Activated CD8-positive, alpha-beta T cell treated with anti-CD3 and anti-CD28 coated beads for 36 hours (primary cell): ENCODE data around the gene DDX23. TPM values are rescaled to one million over a fixed set of nuclear protein-coding genes. Genes with fewer than 3 reads are reported as not detected.

Experiments used
- ATAC-seq: fragments of 200-7000 bp; cut with Tn5 transposase; one replicate; pipeline ENCODE4 v1.10.0; 2021; ENCODE audit warnings: mild to moderate bottlenecking, moderate library complexity
- CTCF ChIA-PET: fragments of 350-600 bp; sonication (Branson Sonifier 250); formaldehyde crosslinking; loops from one replicate; lab custom pipeline; 2021; ENCODE audit warnings: antibody characterized with exemption; lab: Charles Lee
- POLR2A ChIA-PET: fragments of 350-600 bp; sonication (Branson Sonifier 250); formaldehyde crosslinking; loops from one replicate; lab custom pipeline; 2021; ENCODE audit warnings: antibody characterized with exemption; lab: Charles Lee
- DNase-seq: peaks from one replicate; pipeline ENCODE4 v3.0.0-alpha.2; 2020
- H3K27ac Mint-ChIP-seq: one replicate; pipeline ENCODE4 v1.8.0; 2021; ENCODE audit warnings: mild to moderate bottlenecking, mixed read lengths
- H3K27me3 Mint-ChIP-seq: one replicate; pipeline ENCODE4 v1.8.0; 2021; ENCODE audit warnings: mixed read lengths
- H3K36me3 Mint-ChIP-seq: one replicate; pipeline ENCODE4 v1.8.0; 2021; ENCODE audit warnings: low read depth, mixed read lengths
- H3K4me1 Mint-ChIP-seq: one replicate; pipeline ENCODE4 v1.8.0; 2021; ENCODE audit warnings: low read depth, mixed read lengths
- H3K4me3 Mint-ChIP-seq: one replicate; pipeline ENCODE4 v1.8.0; 2021; ENCODE audit warnings: mild to moderate bottlenecking, moderate library complexity, mixed read lengths
- H3K9me3 Mint-ChIP-seq: one replicate; pipeline ENCODE4 v1.8.0; 2021; ENCODE audit warnings: mixed read lengths
- CTCF ChIP-seq: fragments of 200-600 bp; IDR thresholded peaks from one replicate; pipeline ENCODE4 v1.8.0; 2022; ENCODE audit warnings: antibody characterized with exemption, mild to moderate bottlenecking
- intact Hi-C: fragments of 100-400 bp; cut with micrococcal nuclease; formaldehyde crosslinking; loops from one replicate; pipeline ENCODE4 v1.10.0; 2022
- total RNA-seq, 2 experiments: library from RNA; stranded (reverse); gene quantifications; one replicate each; pipeline ENCODE4 v1.2.3, GENCODE V29; 2021

DDX23 gene
- total RNA-seq, 2 experiments from 2014 or later: 84.5 to 95.6 TPM

GRCh38 chr12:48873096-48873495 is 21.1 kb upstream of the DDX23 start:
- no peak for DNase-seq
- Mint-ChIP-seq H3K4me1 (no peaks in the 10 kb centered on the region), H3K9me3 (no peaks in the 10 kb centered on the region), H3K4me3 (no peak overlapping the region), H3K36me3 (no peaks in the 10 kb centered on the region), H3K27me3 (no peaks in the 10 kb centered on the region), H3K27ac (no peak overlapping the region)
- ATAC-seq: no peak
- POLR2A ChIA-PET: no interaction called here
- no peak for TF ChIP-seq CTCF
- intact Hi-C loops: no loop called here
- CTCF ChIA-PET: interaction anchor here (1.2 to 3.9 kb wide), 6 partner anchors 10 to 115 kb away, joined by 3 to 28 read pairs (median 8); partner anchors contain the start of gene DDX23

- Mint-ChIP-seq H3K4me3 (no peak overlapping the region), H3K4me1 (peaks cover 16% of the 10 kb centered on the region), H3K27ac (no peak overlapping the region), H3K36me3 (no peaks in the 10 kb centered on the region), H3K9me3 (no peaks in the 10 kb centered on the region), H3K27me3 (peaks cover 7% of the 10 kb centered on the region)
- DNase-seq (no peak), ATAC-seq (no peak)
- CTCF ChIA-PET: interaction anchor here (1.8 to 9.2 kb wide), 3 partner anchors 17 to 35 kb away, joined by 6 to 103 read pairs (median 65); partner anchors contain the start of gene DDX23
- no peak for TF ChIP-seq CTCF
- POLR2A ChIA-PET: interaction anchor here (1.8 kb wide), 1 partner anchor 56 kb away, joined by 3 read pairs; the partner anchor contains the start of gene FKBP11
- intact Hi-C loops: no loop called here
These were observed 17.2 kb upstream of the DDX23 start for GRCh38 chr12:48869191-48869590.

GRCh38 chr12:48868451-48868850 is 16.5 kb upstream of the DDX23 start:
- Mint-ChIP-seq H3K36me3 (no peaks in the 10 kb centered on the region), H3K27me3 (peaks cover 14% of the 10 kb centered on the region), H3K27ac (no peak overlapping the region), H3K9me3 (no peaks in the 10 kb centered on the region), H3K4me1 (peaks cover 18% of the 10 kb centered on the region), H3K4me3 (no peak overlapping the region)
- POLR2A ChIA-PET: interaction anchor here (1.1 to 7.4 kb wide), 3 partner anchors 15 to 56 kb away, joined by 3 to 56 read pairs (median 22); partner anchors contain the start of genes DDX23 and FKBP11
- ATAC-seq (no peak), DNase-seq (no peak)
- intact Hi-C loops: no loop called here
- no peak for TF ChIP-seq CTCF
- CTCF ChIA-PET: interaction anchor here (0.7 to 9.2 kb wide), 4 partner anchors 17 to 106 kb away, joined by 3 to 103 read pairs (median 36); partner anchors contain the start of gene DDX23

- H3K4me3 Mint-ChIP-seq: peak overlapping the region; percentile 84
- peaks cover 24% of the 10 kb centered on the region for H3K27me3 Mint-ChIP-seq
- ATAC-seq (peak; percentile 77), DNase-seq (no peak)
- H3K9me3 Mint-ChIP-seq: no peaks in the 10 kb centered on the region
- H3K36me3 Mint-ChIP-seq: no peaks in the 10 kb centered on the region
- peak overlapping the region; percentile 79 for H3K27ac Mint-ChIP-seq
- POLR2A ChIA-PET: interaction anchor here (0.5 to 7.4 kb wide), 6 partner anchors 10 to 265 kb away, joined by 3 to 56 read pairs (median 5); partner anchors contain the start of genes DDX23, FKBP11 and TUBA1B
- peaks cover 18% of the 10 kb centered on the region for H3K4me1 Mint-ChIP-seq
- intact Hi-C loops: no loop called here
- TF ChIP-seq CTCF: no peak
- CTCF ChIA-PET: interaction anchor here (1.1 to 9.2 kb wide), 12 partner anchors 10 to 198 kb away, joined by 3 to 103 read pairs (median 6); partner anchors contain the start of genes DDX23, FKBP11 and WNT1
These were observed 14.2 kb upstream of the DDX23 start for GRCh38 chr12:48866052-48866711.
